HG03558 (cell line): ENCODE results near the gene CEBPZ.

ENCODE experiments used
- ATAC-seq: cut with Tn5 transposase; IDR thresholded peaks from one replicate; pipeline ENCODE4 v1.9.1; 2021; ENCODE audit warnings: moderate number of reproducible peaks; ENCODE audit not compliant: unreplicated experiment; ENCODE audit errors: extremely low read depth

CEBPZ gene, protein sequence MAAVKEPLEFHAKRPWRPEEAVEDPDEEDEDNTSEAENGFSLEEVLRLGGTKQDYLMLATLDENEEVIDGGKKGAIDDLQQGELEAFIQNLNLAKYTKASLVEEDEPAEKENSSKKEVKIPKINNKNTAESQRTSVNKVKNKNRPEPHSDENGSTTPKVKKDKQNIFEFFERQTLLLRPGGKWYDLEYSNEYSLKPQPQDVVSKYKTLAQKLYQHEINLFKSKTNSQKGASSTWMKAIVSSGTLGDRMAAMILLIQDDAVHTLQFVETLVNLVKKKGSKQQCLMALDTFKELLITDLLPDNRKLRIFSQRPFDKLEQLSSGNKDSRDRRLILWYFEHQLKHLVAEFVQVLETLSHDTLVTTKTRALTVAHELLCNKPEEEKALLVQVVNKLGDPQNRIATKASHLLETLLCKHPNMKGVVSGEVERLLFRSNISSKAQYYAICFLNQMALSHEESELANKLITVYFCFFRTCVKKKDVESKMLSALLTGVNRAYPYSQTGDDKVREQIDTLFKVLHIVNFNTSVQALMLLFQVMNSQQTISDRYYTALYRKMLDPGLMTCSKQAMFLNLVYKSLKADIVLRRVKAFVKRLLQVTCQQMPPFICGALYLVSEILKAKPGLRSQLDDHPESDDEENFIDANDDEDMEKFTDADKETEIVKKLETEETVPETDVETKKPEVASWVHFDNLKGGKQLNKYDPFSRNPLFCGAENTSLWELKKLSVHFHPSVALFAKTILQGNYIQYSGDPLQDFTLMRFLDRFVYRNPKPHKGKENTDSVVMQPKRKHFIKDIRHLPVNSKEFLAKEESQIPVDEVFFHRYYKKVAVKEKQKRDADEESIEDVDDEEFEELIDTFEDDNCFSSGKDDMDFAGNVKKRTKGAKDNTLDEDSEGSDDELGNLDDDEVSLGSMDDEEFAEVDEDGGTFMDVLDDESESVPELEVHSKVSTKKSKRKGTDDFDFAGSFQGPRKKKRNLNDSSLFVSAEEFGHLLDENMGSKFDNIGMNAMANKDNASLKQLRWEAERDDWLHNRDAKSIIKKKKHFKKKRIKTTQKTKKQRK

DNA sequence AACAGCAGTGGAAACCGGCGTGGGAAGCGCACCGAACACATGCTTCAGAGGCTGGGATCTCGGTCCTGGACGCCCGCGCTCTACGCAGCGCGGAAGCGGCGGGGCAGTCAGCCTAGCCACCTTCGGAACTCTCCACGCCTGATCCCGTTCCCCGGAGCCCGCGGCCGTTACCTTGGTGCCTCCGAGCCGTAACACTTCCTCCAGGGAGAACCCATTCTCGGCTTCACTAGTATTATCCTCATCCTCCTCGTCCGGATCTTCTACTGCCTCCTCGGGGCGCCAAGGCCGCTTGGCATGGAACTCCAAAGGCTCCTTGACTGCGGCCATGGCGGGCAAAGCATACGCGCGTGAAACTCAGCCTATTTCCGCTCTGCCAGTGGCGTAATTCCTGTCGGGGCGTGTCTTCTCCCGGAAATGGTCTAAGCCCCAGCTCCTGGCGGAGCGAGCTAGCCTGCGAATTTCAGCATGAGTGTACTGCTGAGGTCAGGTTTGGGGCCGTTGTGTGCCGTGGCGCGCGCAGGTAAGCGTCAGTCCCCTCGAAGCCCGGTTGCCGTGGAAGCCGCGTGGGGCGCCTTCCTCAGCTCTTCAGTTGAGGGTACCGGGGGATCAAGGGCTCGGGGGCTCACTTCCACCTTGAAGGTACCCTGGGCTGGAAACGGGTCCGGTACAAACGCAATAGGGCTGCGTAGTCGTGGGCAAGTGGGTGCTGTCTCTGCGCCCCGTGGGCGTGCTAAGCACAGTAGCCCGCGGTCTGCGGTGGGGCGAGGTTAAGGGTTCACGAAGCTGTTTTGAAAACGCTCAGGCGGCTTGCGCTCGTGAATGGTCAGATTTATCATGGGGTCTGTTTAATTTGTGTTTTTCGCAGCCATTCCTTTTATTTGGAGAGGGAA is at the start of gene CEBPZ, which contains the start of gene NDUFAF7:
Gene CEBPZ, minus strand, starts transcription at position 356 of the 890 bp plus-strand sequence. Its CDS starts 29 bp downstream, at position 327.
Gene NDUFAF7, plus strand, starts transcription at position 418 of the 890 bp plus-strand sequence. Its CDS starts 48 bp downstream, at position 466.
- peak; percentile 92 for ATAC-seq

DNA sequence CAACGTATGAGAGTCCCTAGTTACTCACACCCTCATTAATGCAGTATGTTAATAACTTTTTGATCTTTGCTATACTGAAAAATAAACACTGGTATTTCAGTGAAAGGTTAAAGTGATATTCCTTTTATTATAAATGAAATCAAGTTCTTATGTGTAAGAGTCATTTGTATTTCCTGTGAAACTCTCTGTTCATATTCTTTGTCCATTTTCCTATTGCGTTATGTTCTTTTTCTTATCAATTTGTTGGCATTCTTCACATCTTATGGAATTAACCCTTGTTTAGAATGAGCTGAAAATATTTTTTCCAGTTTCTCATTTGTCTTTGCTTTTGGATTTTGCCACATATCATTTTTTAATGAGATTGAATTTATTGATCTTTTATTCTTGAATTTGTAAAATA is 44.9 kb upstream of the CEBPZ start:
- ATAC-seq, result no peak

DNA sequence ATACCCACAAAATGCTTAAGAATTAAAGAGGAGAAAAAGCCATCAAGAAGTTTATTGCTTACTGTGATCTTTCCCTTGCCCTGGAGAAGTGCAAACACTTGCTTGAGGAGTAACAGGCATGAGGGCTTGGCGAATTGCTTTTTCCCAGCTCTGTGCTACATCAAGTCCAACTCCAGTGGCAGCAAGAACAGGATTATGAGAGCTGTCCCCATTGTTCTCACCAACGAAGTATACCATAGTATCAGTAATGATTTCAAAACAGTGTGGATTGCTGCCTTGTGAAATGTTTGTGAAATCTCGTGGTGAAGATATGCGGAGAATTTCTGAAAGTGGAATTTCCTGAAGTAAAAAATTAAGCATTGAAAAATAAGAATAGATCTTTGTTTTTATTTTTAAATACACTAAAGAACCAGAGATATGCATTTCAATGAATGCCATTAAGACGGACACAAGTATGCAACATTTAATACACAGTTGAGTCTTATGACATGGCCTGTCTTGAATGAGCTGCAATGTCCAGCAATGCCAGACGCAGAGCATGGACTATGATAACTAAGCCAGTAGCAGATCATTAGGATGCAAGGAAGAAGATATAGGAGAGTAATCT is 43.1 kb upstream of the CEBPZ start:
- ATAC-seq, result no peak

DNA sequence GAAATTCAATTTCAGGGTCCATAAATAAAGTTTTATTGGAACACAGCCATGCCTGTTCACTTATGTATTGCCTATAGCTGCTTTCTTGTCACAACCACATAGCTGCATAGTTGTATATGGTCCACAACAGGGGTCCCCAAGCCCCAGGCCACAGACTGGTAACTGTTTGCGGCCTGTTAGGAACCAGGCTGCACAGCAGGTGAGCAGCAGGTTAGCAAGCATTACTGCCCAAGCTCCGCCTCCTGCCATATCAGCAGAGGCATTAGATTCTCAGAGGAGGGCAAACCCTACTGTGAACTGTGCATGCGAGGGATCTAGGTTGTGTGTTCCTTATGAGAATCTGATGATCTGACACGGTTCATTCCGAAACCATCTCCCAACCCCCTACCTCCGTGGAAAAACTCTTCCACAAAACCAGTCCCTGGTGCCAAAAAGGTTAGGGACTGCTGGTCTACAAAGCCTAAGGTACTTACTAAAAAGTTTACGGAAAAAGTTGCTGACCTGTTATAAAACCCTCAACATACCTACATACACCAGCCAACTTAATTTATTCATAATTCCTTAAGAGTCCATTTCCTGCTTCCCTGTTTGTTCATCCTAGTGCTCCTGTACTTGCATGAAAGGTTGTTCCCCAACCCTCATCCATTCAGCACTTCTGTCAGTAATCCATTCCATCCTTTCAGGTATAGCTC is 40.1 kb upstream of the CEBPZ start:
- no peak for ATAC-seq

DNA sequence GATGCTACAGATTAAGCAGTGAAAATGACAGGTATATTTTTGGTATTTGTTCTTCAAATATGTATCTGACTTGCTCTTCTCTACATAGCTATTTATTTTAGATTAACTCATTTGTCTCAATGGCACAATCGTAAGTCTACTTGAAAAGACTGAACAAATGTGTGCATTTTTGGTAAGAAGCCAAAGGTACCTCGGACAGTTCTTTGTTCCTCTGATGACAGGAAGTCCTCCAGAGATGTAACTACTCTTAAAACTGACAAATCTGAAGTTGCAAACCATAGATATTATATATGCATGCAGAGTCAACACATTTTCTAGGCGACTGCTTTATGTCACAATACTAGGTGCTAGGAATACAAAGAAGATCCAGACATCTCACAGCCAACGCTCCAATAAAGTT is 36.7 kb upstream of the CEBPZ start:
- ATAC-seq, result no peak

DNA sequence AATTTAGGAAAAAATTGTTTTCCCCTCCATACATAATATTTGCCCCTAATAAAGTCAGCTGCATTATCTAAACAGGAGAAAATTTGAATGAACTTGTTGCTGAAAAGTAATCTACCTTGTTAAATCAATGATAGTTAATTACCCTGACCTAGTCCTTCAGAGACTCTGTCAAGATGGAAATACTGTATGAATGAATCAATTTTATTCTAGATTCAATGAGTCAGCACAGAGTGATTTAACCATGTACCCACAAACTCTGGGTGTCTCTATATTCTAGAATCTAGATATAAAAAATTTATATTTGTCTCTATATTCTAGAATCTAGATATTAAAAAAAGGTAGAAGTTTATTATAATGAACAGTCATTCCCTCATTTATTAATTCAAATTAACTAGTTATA is 36.3 kb upstream of the CEBPZ start:
- no peak for ATAC-seq

DNA sequence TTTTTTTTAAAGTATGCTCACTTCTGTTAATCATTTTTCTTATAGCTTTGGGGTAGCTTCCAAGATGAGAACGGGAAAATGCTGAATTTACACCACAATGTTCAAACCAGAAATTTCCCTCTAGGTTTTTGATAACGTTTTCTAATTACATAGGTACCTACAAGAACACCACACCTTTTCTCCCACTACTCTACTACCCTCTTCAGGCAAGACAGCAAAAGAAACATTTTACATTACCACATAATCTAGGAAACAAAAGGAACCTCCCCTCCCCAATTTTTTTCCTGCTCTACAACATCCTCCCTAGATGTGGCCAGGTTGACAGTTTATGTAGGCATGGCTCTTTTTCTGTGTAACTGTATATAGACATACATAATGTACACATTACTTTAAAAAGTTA is 32.4 kb upstream of the CEBPZ start:
- no peak for ATAC-seq

DNA sequence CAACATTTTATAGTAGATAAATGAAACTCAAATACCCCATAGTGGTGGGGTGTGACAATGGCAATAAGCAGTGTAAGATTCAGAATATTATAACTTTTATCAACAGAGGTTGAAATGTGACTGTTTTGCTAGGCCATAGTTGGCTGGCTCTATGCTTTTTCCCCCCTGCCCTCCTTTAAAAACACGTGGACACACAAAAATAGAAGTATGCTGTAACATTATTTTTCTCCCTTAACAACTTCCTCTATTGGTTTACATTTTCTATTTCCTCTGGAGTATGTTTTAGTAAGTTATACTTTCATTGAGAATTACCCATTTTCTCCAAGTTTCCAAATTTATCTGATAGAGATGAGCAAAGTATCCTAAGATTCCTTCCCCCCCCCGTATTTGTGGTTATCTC is 31.1 kb upstream of the CEBPZ start:
- ATAC-seq, result no peak

DNA sequence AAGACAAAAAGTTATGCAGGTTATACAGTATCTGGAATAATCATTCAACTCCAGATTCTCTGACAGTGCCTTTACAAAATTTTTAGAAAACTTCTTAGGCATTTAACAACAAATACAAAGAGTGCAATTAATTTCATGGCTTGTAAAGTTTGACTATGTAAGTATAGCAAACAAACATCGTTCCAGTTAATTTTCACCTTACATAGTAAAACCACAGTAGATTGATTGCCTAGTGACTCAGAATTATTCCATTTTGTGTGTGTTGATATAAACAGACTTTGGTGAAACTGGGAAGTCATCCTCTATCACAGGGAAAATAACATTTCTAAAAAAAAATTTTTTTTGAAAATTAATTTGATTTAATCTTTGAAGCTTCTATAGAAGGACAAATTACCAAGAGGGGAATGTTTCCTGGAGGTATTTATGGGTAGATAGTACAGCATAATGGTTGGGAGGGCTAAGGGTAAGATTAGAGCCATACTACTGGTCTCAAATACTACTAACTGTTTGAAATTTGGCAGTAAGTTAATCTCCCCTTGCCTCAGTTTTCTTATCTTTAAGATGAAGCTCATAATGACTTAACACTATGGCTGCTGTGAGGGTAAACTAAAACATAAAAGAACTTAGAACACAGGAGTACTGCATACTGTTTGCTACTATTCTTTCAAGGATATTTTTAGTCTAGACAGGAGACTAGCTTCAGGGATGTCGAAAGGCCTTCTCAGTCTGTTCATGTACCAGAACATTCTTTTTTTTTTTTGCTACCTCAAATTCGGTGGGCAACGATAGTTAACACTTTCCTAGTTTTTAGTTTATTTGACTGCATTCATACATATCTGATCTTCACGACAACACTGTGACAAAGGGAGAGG is 19.7 kb upstream of the CEBPZ start:
- no peak for ATAC-seq

DNA sequence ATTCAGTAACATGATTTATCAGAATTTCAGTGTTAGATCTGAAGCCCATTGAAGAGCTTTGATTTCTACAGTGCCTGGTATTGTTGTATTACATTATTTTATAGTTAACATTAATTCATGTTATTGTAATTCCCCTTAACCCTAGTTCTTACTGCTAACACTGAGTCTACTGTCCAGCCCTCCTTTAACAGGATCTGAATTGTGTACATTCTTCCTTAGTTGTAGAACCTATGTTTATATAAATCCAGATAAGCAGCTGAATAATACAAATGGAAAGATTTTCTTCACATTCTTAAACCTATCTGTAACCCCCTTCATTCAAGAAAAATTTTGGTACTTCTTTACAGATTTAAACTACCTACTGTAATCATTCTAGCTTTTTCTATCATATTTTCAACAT is 14.8 kb upstream of the CEBPZ start:
- no peak for ATAC-seq

DNA sequence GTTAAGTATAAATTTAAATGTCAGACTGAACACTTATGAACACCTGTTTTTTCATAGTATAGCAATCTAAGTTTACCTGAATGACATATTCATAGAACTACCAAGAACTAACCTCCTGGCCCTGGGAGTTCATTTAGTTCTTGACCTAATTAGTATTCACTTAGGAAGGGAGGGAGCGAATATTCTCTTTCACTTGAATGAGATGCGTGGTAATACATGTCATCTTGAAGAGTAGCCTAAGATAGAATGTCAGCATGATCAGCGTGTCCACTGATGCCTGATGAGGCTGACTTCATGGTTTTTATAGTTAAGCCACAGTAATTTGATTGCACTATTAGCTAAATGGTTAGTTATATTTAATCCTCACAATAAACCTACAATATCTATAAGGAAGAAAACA is 13.4 kb upstream of the CEBPZ start:
- no peak for ATAC-seq

DNA sequence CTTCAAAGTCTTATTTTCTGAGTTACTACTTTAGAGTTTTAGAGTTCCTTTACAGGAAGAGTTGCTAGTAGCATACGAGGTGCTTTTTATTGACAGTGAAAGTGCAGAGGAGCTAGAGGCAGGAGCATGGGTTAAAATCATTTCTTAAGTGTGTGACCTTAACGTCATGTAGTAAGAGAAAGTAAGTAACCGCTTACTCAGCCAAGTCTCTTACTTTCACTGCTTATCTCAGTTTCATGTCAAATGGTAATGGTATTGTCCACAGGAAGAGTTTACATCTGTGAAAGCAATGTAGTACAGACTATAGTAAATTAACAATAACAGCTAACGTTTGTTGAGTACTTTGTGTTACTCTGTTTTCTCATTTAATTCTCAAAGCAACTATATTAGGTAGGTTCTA is 12.6 kb upstream of the CEBPZ start:
- peak; percentile 87 for ATAC-seq

DNA sequence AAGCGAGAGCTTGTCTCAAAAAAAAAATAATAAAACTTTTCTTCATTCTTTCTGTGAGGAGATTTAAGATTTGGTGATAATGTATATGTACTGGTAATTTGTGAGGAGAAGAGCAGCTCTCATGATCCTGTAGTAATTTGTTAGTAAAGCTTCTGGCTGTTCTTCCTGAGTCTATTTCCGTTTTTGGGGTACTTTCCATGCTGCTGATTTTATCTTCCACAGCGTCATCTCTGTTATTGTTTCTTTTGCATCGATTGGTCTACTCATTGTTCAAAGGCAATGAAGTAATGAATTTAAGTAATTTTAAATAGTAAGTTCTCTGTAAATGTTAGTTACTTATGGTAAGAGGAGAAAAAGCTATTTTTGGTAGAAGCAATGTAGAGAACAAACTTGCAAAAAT is 12.0 kb upstream of the CEBPZ start:
- no peak for ATAC-seq

DNA sequence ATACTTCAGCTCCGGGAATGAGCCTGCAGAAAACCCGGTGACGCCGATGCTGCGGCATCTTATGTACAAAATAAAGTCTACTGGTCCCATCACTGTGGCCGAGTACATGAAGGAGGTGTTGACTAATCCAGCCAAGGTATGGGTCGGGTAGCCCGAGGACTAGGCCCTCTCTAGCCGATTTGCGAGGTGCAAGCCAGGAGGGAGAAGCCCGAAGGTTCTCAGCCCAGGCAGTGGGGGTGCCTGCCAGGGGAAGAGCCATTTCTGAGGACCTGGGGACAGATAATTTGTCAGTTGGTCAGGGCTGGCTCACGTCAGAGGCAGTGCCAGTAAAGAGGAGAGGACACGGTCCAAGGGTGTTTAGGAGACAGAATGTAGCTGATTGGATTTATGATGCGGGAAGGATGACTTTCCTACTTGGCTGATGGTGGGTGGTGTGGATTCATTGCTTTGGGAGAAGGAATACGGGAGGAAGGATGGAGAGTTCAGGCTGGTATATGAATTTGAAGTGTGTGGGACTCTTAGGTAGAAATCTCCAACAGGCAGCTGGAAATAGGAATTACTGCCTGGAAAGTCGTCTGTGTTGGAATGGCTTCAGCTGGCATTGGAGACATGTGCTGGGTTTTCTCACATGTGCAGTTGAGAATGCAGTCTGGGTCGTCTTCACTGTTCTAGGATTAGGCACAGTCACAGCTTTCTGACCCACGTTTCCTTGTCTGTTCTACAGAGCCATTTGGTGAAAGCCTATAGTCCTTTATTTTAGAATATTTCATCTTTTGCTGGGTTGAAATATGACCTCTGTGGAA is 936 bp upstream of the CEBPZ start:
- no peak for ATAC-seq

DNA sequence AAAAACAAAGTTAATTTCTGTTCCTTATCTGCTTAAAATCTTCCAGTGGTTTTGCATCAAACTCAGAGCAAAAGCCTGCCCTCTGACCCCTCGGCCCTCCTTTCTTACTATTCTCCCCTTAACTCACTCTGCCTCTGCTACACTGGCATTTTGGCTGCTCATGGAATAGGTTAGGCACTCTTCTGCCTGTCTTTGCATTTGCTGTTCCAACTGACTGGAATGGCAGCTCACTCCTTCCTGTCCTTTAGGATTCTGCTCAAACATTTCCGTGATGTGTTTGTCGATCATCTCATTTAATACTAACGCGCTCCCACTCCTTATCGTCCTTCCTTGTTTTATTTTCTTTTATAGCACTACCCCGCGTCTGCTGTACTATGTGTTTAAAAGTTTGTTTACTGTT is 815 bp downstream of the CEBPZ start:
- ATAC-seq, result no peak

DNA sequence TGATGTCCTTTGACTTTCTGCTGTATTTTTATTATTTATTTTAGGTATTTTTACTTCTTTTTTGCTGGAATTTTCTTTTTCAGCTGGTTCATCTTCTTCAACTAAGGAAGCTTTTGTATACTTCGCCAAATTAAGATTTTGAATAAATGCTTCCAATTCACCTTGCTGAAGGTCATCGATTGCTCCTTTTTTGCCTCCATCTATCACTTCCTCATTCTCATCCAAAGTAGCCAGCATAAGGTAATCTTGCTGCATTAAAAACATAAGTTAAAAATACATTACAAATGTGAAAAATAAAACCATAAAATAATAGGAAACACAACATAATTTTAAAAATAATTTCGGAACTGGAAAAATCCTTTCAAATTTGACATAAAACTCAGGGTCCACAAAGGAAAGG is 2.6 kb downstream of the CEBPZ start:
- ATAC-seq, result no peak

DNA sequence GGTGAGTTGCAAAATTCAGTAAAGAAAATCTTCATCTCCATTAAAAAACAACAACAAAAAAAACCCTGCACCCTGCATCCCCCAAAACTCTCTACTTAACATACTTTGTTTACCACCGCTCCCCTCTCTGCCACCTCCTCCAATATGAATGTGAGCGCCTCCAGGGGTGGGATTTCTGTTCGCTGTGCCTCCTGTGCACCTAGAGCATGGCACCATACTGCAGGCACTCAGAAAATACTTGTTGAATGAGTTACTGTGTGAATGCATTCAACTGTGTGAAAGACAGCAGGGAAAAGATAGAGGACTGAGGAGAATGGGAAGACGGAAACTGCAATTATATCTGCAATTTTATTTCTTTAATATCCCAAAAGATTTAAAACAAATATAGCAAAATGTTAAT is 4.5 kb downstream of the CEBPZ start:
- no peak for ATAC-seq
